Measurements from ENCODE around the gene ICAM5. TPM values are rescaled to one million over a fixed set of nuclear protein-coding genes. Genes with fewer than 3 reads are reported as not detected.

The ICAM5 gene
- total and polyA plus RNA-seq, 9 of the 15 experiments (the other 6 are each of a cell fraction or from before 2014, with no cell fraction given): 0.10 to 114 (median 13.7) TPM

DNA sequence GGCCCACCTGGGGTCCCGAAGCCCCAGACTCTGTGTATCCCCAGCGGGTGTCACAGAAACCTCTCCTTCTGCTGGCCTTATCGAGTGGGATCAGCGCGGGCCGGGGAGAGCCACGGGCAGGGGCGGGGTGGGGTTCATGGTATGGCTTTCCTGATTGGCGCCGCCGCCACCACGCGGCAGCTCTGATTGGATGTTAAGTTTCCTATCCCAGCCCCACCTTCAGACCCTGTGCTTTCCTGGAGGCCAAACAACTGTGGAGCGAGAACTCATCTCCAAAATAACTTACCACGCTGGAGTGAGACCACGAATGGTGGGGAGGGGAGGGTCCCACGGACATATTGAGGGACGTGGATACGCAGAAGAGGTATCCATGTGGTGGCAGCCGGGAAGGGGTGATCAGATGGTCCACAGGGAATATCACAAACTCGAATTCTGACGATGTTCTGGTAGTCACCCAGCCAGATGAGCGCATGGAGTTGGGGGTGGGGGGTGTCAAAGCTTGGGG, 1.0 kb upstream of the ICAM5 start (continued):
- TF ChIP-seq POLR2B (IDR thresholded peaks at IDR 0.05; ENCODE audit: low read depth, partially characterized antibody): peak; percentile 59
- TF ChIP-seq ZNF766 (CRISPR knock-in tag; conservative IDR thresholded peaks at IDR 0.05): peak; percentile 99
- TF ChIP-seq ZNF584 (CRISPR knock-in tag; IDR thresholded peaks at IDR 0.05; ENCODE audit: low read depth): 0 out of 2 replicates have a peak, but pooled peaks have one; percentile 18
- TF ChIP-seq NR4A1 (CRISPR knock-in tag; IDR thresholded peaks at IDR 0.05): no peak
- TF ChIP-seq NR4A1 (tag; IDR thresholded peaks at IDR 0.05): 0 out of 2 replicates have a peak, but pooled peaks have one; percentile 22
- TF ChIP-seq, protein P1, sequence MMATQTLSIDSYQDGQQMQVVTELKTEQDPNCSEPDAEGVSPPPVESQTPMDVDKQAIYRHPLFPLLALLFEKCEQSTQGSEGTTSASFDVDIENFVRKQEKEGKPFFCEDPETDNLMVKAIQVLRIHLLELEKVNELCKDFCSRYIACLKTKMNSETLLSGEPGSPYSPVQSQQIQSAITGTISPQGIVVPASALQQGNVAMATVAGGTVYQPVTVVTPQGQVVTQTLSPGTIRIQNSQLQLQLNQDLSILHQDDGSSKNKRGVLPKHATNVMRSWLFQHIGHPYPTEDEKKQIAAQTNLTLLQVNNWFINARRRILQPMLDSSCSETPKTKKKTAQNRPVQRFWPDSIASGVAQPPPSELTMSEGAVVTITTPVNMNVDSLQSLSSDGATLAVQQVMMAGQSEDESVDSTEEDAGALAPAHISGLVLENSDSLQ (IDR thresholded peaks at IDR 0.05): peak; percentile 32; the same call in 1 of the 2 replicates
- TF ChIP-seq GABPA (tag; conservative IDR thresholded peaks at IDR 0.05; ENCODE audit: low read depth): peak; percentile 14; the same call in 1 of the 2 replicates
- TF ChIP-seq, protein P2, sequence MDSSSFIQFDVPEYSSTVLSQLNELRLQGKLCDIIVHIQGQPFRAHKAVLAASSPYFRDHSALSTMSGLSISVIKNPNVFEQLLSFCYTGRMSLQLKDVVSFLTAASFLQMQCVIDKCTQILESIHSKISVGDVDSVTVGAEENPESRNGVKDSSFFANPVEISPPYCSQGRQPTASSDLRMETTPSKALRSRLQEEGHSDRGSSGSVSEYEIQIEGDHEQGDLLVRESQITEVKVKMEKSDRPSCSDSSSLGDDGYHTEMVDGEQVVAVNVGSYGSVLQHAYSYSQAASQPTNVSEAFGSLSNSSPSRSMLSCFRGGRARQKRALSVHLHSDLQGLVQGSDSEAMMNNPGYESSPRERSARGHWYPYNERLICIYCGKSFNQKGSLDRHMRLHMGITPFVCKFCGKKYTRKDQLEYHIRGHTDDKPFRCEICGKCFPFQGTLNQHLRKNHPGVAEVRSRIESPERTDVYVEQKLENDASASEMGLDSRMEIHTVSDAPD (CRISPR knock-in tag; IDR thresholded peaks at IDR 0.05): no peak
- peak in 1 of 3 experiments; percentile 40 for TF ChIP-seq YY1 (IDR thresholded peaks at IDR 0.05; ENCODE audit: borderline replicate concordance in 1 of 3, control insufficient read depth in 1 of 3, extremely low read depth in 1 of 3, insufficient read depth in 3 of 3, insufficient read length in 1 of 3, insufficient replicate concordance in 2 of 3, low read depth in 1 of 3, low read length in 2 of 3)
- TF ChIP-seq HSF4 (CRISPR knock-in tag; IDR thresholded peaks at IDR 0.05; ENCODE audit: borderline replicate concordance): no peak
- TF ChIP-seq, protein P3, sequence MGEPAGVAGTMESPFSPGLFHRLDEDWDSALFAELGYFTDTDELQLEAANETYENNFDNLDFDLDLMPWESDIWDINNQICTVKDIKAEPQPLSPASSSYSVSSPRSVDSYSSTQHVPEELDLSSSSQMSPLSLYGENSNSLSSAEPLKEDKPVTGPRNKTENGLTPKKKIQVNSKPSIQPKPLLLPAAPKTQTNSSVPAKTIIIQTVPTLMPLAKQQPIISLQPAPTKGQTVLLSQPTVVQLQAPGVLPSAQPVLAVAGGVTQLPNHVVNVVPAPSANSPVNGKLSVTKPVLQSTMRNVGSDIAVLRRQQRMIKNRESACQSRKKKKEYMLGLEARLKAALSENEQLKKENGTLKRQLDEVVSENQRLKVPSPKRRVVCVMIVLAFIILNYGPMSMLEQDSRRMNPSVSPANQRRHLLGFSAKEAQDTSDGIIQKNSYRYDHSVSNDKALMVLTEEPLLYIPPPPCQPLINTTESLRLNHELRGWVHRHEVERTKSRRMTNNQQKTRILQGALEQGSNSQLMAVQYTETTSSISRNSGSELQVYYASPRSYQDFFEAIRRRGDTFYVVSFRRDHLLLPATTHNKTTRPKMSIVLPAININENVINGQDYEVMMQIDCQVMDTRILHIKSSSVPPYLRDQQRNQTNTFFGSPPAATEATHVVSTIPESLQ (CRISPR knock-in tag; IDR thresholded peaks at IDR 0.05): peak; percentile 36; the same call in 1 of the 2 replicates
- TF ChIP-seq, protein P4, sequence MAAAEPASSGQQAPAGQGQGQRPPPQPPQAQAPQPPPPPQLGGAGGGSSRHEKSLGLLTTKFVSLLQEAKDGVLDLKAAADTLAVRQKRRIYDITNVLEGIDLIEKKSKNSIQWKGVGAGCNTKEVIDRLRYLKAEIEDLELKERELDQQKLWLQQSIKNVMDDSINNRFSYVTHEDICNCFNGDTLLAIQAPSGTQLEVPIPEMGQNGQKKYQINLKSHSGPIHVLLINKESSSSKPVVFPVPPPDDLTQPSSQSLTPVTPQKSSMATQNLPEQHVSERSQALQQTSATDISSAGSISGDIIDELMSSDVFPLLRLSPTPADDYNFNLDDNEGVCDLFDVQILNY (CRISPR knock-in tag; IDR thresholded peaks at IDR 0.05): 0 out of 2 replicates have a peak, but pooled peaks have one; percentile 39
- no peak for TF ChIP-seq NRF1 (conservative IDR thresholded peaks at IDR 0.05 in 1 of 2, IDR thresholded peaks at IDR 0.05 in 1 of 2)
- TF ChIP-seq, protein P5, sequence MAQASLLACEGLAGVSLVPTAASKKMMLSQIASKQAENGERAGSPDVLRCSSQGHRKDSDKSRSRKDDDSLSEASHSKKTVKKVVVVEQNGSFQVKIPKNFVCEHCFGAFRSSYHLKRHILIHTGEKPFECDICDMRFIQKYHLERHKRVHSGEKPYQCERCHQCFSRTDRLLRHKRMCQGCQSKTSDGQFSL (CRISPR knock-in tag; IDR thresholded peaks at IDR 0.05): no peak
- TF ChIP-seq, protein P5 (tag; IDR thresholded peaks at IDR 0.05): peak in 1 of 2 experiments; percentile 58; a peak in 1 of 4 replicates
- 0 out of 2 replicates have a peak, but pooled peaks have one; percentile 12 for TF ChIP-seq SMARCA4 (IDR thresholded peaks at IDR 0.05)
- TF ChIP-seq RBM39 (optimal IDR thresholded peaks at IDR 0.05; ENCODE audit: low read depth, low read length): peak; percentile 24
- 0 out of 2 replicates have a peak, but pooled peaks have one; percentile 16 for TF ChIP-seq GABPB1 (CRISPR knock-in tag; IDR thresholded peaks at IDR 0.05)
- TF ChIP-seq SIN3A (IDR thresholded peaks at IDR 0.05; ENCODE audit: borderline replicate concordance in 2 of 2, control insufficient read depth in 1 of 2, low read depth in 2 of 2, low read length in 2 of 2): peak in 1 of 2 experiments; percentile 52; a peak in 1 of 4 replicates
- no peak for TF ChIP-seq ARID2 (IDR thresholded peaks at IDR 0.05)

Measured in K562 (cell line).